PC-9 (cell line): Measurements from ENCODE around the gene HSPA1L. TPM values are rescaled to one million over a fixed set of nuclear protein-coding genes. Genes with fewer than 3 reads are reported as not detected.

ENCODE experiments used
- BruUV-seq: library from RNA; stranded (reverse); fragments of 400-500 nt; replicated peaks from 2 replicates; lab custom pipeline; 2021; lab: Mats Ljungman, UMichigan
- CTCF ChIA-PET: fragments of 300-600 bp; sonication (Branson Sonifier 250); formaldehyde crosslinking; loops from one replicate; lab custom pipeline; 2022; ENCODE audit warnings: antibody characterized with exemption; lab: Charles Lee
- POLR2A ChIA-PET: fragments of 300-600 bp; sonication (Branson Sonifier 250); formaldehyde crosslinking; loops from one replicate; lab custom pipeline; 2022; ENCODE audit warnings: antibody characterized with exemption; ENCODE audit not compliant: unreplicated experiment; lab: Charles Lee
- DNase-seq, 2 experiments: peaks; one replicate each; pipeline versions ENCODE4 v3.0.0 to v3.0.0-alpha.2; 2015 to 2022; ENCODE audit warnings: mixed read lengths in 1 of 2
- H2AFZ ChIP-seq: fragments of 200-600 bp; sonication (generic); 2 replicates; pipeline ENCODE4 v1.8.1; 2017; ENCODE audit warnings: antibody characterized with exemption
- H3F3A ChIP-seq: fragments of 200-600 bp; sonication (generic); 2 replicates; pipeline ENCODE4 v1.8.1; 2017; ENCODE audit warnings: antibody characterized with exemption, mild to moderate bottlenecking, low read depth; ENCODE audit not compliant: insufficient read depth
- H3K27ac ChIP-seq: fragments of 200-600 bp; sonication (generic); 2 replicates; pipeline ENCODE4 v1.6.1; 2016; ENCODE audit warnings: mixed run types
- H3K27me3 ChIP-seq: fragments of 200-600 bp; sonication (generic); 2 replicates; pipeline ENCODE4 v1.6.1; 2016; ENCODE audit warnings: low read depth, mixed run types; ENCODE audit not compliant: insufficient read depth
- H3K36me3 ChIP-seq: fragments of 200-600 bp; sonication (generic); 2 replicates; pipeline ENCODE4 v1.6.1; 2016; ENCODE audit warnings: low read depth, mixed run types
- H3K4me1 ChIP-seq: fragments of 200-600 bp; sonication (generic); replicated peaks from 2 replicates; pipeline ENCODE4 v1.6.1; 2016; ENCODE audit warnings: mixed run types; ENCODE audit not compliant: insufficient read depth
- H3K4me2 ChIP-seq: fragments of 200-600 bp; sonication (generic); 2 replicates; pipeline ENCODE4 v1.6.1; 2017; ENCODE audit warnings: mixed run types
- H3K4me3 ChIP-seq: fragments of 200-600 bp; sonication (generic); 2 replicates; pipeline ENCODE4 v1.6.1; 2016; ENCODE audit warnings: mixed run types
- H3K79me2 ChIP-seq: fragments of 200-600 bp; sonication (generic); 2 replicates; pipeline ENCODE4 v1.6.1; 2017; ENCODE audit warnings: low read depth, mixed run types
- H3K9me2 ChIP-seq: fragments of 200-600 bp; sonication (generic); 2 replicates; pipeline ENCODE4 v1.8.1; 2017; ENCODE audit warnings: mild to moderate bottlenecking; ENCODE audit not compliant: insufficient read depth
- H3K9me3 ChIP-seq: fragments of 200-600 bp; sonication (generic); 2 replicates; pipeline ENCODE4 v1.8.1; 2016; ENCODE audit warnings: low read depth; ENCODE audit not compliant: insufficient read depth
- H4K20me1 ChIP-seq: fragments of 200-600 bp; sonication (generic); 2 replicates; pipeline ENCODE4 v1.8.1; 2017; ENCODE audit not compliant: insufficient read depth
- EZH2 ChIP-seq: fragments of 200-600 bp; sonication (generic); IDR thresholded peaks from 2 replicates; pipeline ENCODE4 v1.8.0; 2017; ENCODE audit warnings: antibody characterized with exemption, low read depth
- intact Hi-C: fragments of 100-400 bp; cut with micrococcal nuclease; formaldehyde crosslinking; loops from one replicate; pipeline ENCODE4 v1.10.0; 2022; ENCODE audit not compliant: unreplicated experiment
- total RNA-seq: library from RNA; stranded (reverse); gene quantifications from 2 replicates; pipeline ENCODE4 v1.2.3, GENCODE V29; 2021
- TF ChIP-seq, protein P1 (sequence below): fragments of 200-600 bp; sonication (generic); conservative IDR thresholded peaks from 2 replicates; pipeline ENCODE4 v1.6.1; 2017; ENCODE audit warnings: mixed run types, antibody characterized with exemption, mild to moderate bottlenecking, moderate library complexity

HSPA1L gene
- total RNA-seq, 1 experiment from 2014 or later: 2.3 TPM

DNA sequence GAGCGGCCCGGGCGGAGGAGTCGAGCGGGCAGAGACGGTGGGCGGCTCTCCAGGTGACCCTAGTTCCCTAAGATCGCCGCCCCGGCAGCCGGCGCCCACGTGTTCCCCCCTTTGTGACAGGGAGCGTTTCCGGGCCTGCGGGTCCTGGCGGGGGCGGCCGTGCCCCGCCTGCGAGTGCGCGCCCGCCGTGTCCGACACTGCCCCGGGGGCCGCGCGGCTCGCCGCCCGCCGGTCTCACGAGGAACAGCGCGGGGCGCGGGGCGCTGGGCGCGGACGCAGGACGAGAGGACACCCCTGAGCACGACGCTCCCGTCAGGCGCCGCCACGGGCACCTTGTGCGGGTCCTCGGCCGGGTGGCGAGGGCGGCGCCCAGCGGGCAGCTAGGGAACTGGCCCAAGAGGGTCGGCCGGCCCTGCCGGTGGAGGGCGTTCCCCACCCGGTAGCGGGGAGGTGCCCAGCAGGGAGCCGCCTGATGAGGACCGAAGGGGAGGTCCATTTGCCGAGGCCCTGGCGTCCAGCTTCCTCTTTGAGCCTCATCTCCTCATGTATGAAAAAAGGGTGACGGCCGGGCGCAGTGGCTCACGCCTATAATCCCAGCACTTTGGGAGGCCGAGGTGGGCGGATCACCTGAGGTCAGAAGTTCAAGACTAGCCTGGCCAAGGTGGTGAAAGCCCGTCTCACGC, 19.3 kb downstream of the HSPA1L start, which contains the start of gene VARS1:
VARS1 (minus strand) TSS at position 137 of the 683 bp plus-strand sequence. CDS start 535 bp downstream, outside the sequence.
- no peak for TF ChIP-seq EZH2
- TF ChIP-seq, protein P1, sequence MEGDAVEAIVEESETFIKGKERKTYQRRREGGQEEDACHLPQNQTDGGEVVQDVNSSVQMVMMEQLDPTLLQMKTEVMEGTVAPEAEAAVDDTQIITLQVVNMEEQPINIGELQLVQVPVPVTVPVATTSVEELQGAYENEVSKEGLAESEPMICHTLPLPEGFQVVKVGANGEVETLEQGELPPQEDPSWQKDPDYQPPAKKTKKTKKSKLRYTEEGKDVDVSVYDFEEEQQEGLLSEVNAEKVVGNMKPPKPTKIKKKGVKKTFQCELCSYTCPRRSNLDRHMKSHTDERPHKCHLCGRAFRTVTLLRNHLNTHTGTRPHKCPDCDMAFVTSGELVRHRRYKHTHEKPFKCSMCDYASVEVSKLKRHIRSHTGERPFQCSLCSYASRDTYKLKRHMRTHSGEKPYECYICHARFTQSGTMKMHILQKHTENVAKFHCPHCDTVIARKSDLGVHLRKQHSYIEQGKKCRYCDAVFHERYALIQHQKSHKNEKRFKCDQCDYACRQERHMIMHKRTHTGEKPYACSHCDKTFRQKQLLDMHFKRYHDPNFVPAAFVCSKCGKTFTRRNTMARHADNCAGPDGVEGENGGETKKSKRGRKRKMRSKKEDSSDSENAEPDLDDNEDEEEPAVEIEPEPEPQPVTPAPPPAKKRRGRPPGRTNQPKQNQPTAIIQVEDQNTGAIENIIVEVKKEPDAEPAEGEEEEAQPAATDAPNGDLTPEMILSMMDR: peak; percentile 73
- BruUV-seq: no TSS peak
- H3K4me1 ChIP-seq: peaks cover 28% of the 10 kb centered on the region
- H3K79me2 ChIP-seq: peaks cover 42% of the 10 kb centered on the region
- H4K20me1 ChIP-seq: no peaks in the 10 kb centered on the region
- peak within 1 kb of the TSS; percentile 86 for H3K4me3 ChIP-seq
- intact Hi-C loops: loop anchor here (1.0 to 2.0 kb wide), 3 partner anchors 19 to 32 kb away; partner anchors contain the start of genes HSPA1A, HSPA1B, HSPA1L and VWA7
- peak within 1 kb of the TSS; percentile 78 for H3K27ac ChIP-seq
- no peaks in the 10 kb centered on the region for H3K9me3 ChIP-seq
- ChIA-PET POLR2A (interaction anchor here (0.6 to 1.3 kb wide), 6 partner anchors 11 to 243 kb away, joined by 3 to 42 read pairs (median 4); partner anchors contain the start of genes HSPA1A, HSPA1B, HSPA1L and LSM2), CTCF (interaction anchor here (0.6 to 1.1 kb wide), 6 partner anchors 11 to 97 kb away, joined by 3 to 7 read pairs (median 6); partner anchors contain the start of gene LSM2)
- H2AFZ ChIP-seq: peak within 1 kb of the TSS; percentile 89
- peak; percentile 89 to 96 for DNase-seq
- peaks cover 57% of the 10 kb centered on the region for H3F3A ChIP-seq
- peaks cover 4% of the 10 kb centered on the region; the same call in 1 of the 2 replicates for H3K36me3 ChIP-seq
- H3K9me2 ChIP-seq: no peaks in the 10 kb centered on the region
- H3K4me2 ChIP-seq: peak within 1 kb of the TSS; percentile 96
- H3K27me3 ChIP-seq: no peaks in the 10 kb centered on the region

DNA sequence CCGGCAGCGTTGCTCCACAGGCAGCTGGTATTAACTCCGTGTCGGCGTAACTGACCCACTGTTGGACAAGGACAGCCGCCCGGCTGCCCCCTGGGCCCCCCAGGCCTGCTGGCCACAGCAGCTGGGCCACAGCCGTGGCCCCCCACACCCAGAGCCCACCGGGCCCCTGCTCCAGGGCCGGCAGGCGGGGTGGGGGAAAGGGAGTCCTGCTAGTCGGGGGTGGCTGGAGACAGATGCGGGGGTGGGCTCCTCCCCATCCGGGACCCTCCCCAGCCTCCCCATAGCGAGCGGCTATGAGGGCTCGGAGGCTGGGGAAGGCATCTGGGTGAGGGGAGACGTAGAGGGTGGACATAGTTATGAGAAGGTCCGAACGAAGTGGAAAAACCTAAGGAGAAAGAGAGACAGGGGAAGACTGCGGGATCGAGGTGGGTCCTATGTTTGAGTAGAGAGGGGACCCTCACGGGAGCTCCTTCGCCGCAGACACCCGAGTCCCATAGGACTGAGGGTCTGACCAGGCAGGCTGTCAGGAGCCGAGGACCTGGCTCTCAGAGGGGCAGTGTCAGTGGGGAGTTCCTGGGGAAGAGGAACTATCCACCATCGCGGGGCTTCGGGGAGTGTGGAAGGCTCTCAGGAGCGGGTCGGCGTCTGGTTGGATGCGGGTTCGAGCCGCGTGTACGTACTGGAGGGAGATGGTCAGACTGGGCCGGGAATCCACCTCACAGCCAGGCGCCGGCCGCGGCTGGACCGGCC, 20.0 kb downstream of the HSPA1L start:
- DNase-seq: no peak
- no peaks in the 10 kb centered on the region; the same call in 1 of the 2 replicates for H4K20me1 ChIP-seq
- peaks cover 46% of the 10 kb centered on the region for H3K79me2 ChIP-seq
- ChIA-PET POLR2A (interaction anchor here (0.5 to 1.1 kb wide), 3 partner anchors 12 to 32 kb away, joined by 3 to 12 read pairs (median 3); partner anchors contain the start of genes HSPA1B and LSM2), CTCF (interaction anchor here (0.5 to 1.1 kb wide), 4 partner anchors 12 to 390 kb away, joined by 3 to 12 read pairs (median 6); partner anchors contain the start of gene LSM2)
- H3K4me3 ChIP-seq: peak overlapping the region; percentile 86
- TSS peak; percentile 30 for BruUV-seq
- H3K4me1 ChIP-seq: peaks cover 28% of the 10 kb centered on the region
- peak overlapping the region; percentile 78 for H3K27ac ChIP-seq
- H3K27me3 ChIP-seq: no peaks in the 10 kb centered on the region
- intact Hi-C loops: loop anchor here (2.0 kb wide), 1 partner anchor 18 kb away; the partner anchor contains the start of gene VWA7
- H3F3A ChIP-seq: peaks cover 63% of the 10 kb centered on the region
- TF ChIP-seq EZH2: no peak
- TF ChIP-seq, protein P1: no peak
- H3K9me3 ChIP-seq: no peaks in the 10 kb centered on the region
- peaks cover 7% of the 10 kb centered on the region; the same call in 1 of the 2 replicates for H3K36me3 ChIP-seq
- peak overlapping the region; percentile 96 for H3K4me2 ChIP-seq
- H2AFZ ChIP-seq: peak overlapping the region; percentile 89
- H3K9me2 ChIP-seq: no peaks in the 10 kb centered on the region
